CD4-positive, alpha-beta T cell treated with Interleukin-6 for 4 hours (primary cell): ENCODE measurements around the gene ASAP3.
"Not testable (repeated sequence)": the region's sequence is repeated elsewhere in the genome, so short reads cannot be mapped to it uniquely, and the experiment has no call there.

Source experiments
- DNase-seq: peaks from one replicate; pipeline ENCODE4 v3.0.0-alpha.2; 2020; ENCODE audit warnings: mixed read lengths

The ASAP3 gene

DNA sequence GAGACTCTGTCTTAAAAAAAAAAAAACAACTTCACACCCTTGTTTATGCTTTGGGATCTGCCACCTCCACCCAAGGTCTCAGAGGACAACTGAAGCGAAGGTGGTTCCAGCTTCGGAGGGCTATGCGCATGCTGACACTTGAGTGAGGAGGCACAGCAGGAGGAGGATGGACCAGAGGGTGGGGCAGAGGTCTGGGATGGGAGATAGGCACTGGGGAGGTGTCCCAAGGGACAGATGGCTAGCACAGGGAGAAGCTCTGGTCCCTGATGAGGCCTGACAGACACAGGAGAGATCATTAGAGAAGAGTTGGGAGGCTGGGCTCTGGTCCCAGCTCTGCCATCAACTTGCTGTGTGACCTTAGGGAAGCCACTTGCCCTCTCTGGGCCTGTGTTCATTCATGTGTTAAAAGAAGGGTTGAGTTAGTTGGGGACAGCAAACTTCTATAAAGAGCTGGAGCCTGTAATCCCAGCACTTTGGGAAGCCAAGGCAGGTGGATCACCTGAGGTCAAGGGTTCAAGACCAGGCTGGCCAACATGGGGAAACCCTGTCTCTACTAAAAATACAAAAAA, 30.2 kb upstream of the ASAP3 start:
- DNase-seq = no peak

DNA sequence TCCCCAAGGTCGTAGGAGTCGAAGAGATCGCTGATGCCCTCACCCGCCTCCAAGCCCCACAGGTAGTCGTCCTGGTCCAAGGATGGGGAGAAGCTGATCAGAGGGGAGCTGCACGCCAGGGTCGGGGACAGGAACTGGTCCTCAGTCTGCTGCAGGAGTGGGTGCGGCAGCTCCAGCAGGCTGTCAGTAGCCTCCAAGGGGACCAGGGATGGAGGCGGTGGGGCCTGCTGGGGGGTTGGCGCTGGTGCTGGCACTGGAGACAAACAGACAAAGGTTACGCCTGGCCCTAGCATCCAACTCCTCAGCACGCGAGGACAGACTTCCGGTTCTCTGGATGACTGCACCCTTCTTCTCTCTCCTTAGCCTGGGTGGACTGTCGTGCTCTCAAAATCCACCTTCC, 25.9 kb upstream of the ASAP3 start:
- DNase-seq = no peak

DNA sequence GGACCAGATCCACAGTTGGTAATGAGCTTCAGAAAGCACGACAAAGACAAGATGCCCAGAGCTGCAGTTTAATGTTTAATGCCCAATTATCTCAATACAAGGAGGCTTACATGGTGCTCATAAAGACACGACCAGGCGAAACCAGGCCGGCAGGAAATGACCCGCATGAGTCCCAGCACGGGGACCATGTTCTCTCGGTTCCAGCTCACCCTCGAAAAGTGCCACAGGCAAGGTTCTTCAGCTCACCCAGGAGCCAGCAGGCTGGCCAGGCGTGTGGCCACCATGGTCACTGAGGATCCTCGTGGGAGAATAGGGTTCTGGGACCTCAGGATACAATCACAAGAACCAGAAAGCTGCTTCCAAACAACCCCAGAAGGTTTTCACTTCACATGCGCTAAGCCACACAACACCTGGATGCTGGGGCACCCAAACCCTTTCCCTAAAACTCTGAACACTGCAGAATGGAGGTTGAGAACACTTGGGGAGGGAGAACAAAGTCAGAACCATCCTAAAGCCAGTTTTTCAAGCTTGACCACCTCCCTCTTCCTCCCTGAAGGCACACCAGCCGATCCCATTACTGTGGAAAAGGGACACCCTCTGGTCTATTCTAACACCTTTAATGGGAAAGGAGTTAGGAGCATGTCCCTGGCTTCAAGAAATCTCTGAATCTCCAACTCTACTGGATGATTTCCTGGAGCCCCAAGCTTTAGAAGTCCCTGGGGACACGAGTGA, 22.6 kb upstream of the ASAP3 start:
- no peak for DNase-seq

DNA sequence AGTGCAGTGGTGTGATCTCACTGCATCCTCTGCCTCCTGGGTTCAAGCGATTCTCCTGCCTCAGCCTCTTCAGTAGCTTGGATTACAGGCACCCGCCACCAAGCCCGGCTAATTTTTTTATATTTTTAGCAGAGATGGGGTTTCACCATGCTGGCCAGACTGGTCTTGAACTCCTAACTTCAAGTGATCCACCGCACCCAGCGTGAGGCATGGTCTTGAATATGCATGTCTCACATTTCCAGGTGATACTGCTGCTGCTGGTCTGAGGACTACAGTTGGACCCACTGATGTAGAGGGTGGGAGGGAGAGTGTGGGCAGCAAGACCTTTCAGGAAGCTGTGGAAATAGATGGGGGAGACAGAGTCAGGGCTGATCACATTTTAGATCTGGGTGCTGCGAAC, 21.9 kb upstream of the ASAP3 start:
- DNase-seq = no peak

DNA sequence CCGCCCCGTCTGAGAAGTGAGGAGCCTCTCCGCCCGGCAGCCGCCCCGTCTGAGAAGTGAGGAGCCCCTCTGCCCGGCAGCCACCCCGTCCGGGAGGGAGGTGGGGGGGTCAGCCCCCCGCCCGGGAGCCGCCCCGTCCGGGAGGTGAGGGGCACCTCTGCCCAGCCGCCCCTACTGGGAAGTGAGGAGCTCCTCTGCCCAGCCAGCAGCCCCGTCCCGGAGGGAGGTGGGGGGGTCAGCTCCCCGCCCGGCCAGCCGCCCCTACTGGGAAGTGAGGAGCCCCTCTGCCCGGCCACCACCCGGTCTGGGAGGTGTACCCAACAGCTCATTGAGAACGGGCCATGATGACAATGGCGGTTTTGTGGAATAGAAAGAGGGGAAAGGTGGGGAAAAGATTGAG, 20.2 kb upstream of the ASAP3 start:
- not testable (repeated sequence) for DNase-seq

DNA sequence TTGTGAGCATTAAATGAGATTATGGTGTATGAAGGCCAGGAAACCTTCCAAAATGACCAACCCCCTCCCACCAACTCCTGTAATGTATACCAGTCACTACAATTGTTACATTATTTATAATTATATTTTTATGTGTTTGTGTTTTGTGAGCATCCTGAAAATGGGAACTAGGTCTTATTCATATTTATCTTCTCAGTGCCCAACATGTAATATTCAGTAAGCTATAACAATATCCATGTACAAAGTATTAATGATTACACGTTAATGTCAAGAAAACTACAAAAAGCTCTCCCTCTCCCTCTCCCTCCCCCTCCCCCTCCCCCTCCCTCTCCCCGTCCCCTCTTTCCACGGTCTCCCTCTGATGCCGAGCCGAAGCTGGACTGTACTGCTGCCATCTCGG, 19.0 kb upstream of the ASAP3 start:
- no peak for DNase-seq

DNA sequence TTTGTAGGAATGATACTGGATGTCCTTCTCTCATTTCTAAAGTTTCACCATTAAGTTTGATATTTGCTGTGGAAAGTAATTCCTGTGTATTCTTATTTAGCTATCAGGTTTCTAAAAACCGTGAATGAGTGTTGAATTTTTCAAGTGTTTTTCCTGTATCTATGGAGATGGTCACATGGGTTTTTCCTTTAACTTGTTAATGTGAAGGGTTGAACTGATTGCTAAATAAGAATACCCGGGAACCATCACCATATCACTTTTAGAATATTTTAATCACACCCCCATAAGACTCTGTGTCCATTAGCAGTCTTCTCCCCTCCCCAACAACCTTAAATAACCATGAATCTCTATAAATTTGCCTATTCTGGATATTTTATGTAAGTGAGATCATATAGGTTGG, 16.5 kb upstream of the ASAP3 start:
- DNase-seq = no peak

DNA sequence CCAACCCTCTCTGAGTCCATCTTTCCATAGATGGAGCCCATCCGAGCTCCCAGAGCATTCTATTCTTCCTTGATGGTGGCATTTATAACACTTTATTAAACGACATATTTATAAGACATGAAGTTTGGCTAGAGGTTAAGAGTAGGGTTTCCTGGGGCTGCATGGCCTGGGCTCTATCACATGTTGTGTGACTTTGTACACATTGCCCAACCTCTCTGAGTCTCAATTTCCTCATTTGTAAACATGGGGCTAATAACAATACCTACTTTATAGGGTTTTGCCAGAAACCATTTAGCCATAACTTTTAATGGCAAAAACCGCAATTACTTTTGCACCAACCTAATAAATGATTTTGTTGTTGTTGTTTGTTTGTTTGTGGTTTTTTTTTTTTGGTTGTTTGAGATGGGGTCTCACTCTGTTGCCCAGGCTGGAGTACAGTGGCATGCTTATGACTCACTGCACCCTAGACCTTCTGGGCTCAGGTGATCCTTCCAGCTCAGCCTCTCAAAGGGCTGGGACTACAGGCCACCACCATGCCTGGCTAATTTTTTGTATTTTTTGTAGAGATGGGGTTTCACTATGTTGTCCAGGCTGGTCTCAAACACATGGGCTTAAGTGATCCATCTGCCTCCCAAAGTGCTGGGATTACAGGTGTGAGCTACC, 13.9 kb upstream of the ASAP3 start:
- DNase-seq = no peak

DNA sequence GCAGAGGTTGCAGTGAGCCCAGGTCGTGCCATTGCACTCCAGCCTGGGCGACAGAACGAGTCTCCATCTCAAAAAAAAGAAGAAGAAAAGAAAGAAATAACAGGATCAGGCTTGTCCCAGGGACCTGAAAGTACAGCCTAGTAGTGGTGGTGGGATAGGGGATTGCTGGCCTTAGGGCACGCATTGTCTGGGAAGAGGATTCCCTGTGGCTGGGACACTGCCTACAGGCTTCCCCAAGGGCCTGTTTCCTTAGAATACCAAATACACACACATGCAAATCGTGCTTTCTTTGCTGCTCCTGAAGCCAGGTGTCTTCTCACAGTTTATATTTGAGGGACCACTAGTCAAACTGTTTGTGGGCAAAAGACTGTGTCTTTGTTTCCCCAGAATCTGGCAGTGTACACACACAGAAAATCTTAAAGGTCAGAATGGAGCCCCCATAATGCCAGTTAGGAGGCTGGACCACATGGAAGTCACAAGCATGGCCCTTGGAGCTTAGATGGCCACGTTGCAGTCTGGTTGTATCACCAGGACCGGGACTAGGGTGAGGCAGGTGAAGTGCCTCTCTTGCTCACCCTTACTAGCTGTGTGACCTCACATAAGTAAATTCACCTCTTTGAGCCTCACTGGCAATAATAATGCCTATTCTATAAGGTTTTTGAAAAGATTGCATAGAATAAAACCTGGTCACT, 12.7 kb upstream of the ASAP3 start:
- no peak for DNase-seq

DNA sequence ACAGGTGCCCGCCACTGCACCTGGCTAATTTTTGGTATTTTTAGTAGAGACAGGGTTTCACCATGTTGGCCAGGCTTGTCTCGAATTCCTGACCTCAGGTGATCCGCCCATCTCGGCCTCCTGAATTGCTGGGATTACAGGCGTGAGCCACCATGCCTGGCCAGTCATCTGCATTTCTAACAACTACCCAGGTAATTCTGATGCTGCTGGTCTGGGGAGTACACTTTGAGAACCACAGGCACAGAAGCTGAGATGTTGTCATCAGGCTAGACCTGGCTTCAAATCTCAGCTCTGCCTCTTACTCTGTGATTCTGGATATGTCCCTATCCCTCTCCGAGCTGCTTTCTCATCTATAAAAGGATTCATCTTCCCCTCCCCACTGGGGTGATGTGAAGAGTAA, 10.9 kb upstream of the ASAP3 start:
- not testable (repeated sequence) for DNase-seq

DNA sequence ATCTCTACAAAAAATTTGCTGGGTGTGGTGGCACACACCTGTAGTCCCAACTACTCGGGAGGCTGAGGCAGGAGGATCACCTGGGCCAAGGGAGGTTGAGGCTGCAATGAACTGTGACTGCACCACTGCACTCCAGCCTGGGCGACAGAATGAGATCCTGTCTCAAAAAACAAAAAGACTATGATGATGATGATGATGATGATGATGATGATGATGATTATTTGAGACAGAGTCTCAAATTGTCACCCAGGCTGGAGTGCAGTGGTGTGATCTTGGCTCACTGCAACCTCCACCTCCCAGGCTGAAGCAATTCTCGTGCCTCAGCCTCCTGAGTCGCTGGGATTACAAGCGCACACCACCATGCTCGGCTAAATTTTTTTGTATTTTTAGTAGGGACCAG, 8.8 kb upstream of the ASAP3 start:
- not testable (repeated sequence) for DNase-seq

DNA sequence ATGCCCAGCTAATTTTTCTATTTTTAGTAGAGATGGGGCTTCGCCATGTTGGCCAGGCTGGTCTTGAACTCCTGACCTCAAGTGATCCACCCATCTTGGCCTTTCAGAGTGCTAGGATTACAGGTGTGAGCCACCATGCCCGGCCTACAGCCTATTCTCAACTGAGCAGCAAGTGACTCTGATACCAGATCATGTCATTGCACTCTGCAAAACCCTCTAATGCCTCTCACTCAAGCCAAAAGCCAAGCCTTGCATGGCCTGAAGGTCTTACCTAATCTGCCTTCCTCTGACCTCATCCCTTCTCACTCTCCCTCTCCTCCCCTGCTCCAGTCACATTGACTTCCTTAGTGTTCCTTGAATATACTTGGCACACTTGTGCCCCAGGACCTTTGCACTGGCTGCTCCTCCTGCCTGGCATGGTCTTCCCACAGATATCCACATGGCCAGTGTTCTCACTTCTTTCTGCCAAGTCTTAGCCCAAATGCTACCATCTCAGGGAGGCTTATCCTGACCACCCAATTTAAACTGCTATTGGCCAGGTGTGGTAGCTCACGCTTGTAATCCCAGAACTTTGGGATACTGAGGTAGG, 8.2 kb upstream of the ASAP3 start:
- no peak for DNase-seq

DNA sequence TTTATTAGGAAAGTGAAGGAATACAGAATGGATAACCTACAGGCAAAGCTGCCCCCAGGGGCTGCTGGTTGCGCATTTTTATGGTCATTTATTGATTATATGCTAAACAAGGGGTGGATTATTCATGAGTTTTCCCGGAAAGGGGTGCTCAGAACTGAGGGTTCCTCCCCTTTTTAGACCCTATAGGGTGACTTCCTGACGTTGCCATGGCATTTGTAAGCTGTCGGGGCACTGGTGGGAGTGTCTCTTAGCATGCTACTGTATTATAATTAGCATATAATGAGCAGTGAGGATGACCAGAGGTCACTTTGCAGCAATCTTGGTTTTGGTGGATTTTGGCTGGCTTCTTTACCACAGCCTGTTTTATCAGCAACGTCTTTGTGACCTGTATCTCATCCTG, 5.9 kb upstream of the ASAP3 start:
- no peak for DNase-seq

DNA sequence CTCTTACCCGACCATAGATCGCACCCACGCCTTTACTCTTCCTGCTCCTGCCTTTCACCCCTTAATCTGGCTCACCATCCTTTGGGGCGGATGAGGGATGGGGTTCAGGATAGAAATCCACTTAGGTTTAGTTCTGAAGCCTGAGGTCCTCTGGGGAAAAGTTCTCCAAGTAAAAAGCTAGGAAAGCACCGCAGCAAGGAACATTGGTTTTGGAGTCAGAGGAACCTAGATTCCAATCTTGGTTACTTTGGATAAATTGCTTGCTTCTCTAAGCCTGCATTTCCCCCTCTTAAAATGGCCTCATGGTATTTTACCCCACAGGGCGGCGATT, 988 bp upstream of the ASAP3 start:
- DNase-seq = no peak

DNA sequence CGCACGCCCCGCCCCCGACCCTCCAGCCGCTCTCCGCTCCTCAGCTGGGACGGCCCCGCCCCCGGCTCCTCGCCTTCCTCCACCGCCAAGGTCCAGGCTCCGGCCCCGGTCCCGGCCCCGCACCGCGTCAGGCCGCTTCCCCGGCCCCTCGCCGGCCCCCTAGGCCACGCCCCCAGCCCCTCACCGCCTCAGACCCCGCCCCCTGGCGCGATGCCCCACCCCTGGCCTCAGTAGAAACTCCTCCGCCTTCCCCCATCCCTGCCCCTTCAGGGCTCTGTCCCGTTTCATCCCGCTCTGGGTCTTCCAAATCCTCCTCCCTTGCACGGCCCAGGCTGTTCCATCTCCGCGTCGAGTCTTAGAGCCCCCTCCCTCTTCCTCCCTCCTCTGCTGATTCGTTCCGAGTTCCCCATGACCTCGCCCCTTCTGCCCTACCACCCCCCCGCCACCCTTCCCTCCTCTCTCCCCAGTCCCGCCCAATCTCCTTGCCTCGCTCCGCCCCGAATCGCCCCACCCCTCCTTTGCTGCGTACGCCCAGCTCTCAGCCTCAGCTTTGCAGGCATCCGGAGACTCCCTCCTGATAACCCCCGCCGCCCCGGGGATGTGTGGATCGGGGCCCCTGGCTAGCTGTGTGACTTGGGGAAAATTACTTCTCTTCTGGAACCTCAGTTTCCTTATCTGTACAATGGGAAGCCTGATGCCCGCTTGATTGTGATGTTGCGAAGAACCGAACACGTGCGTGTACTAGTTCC, 448 bp upstream of the ASAP3 start:
- DNase-seq = peak; percentile 97

DNA sequence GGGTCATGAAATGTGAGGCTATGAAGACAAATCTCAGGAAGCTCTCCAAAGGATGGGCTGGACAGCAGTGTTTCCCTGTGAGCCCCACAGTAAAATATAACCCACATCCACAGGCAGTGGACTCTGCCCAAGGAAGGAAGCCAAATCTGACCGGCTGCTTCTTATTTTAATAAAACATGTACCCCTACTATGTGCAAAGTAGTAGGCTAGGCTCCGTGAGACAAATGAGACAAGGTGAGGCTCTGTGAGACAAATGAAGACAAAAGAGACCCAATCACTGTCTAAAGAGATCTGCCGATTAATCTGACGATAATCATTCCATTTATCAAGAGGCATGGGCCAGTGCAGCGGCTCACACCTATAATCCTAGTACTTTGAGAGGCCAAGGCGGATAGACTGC, 2.1 kb downstream of the ASAP3 start:
- DNase-seq = no peak

DNA sequence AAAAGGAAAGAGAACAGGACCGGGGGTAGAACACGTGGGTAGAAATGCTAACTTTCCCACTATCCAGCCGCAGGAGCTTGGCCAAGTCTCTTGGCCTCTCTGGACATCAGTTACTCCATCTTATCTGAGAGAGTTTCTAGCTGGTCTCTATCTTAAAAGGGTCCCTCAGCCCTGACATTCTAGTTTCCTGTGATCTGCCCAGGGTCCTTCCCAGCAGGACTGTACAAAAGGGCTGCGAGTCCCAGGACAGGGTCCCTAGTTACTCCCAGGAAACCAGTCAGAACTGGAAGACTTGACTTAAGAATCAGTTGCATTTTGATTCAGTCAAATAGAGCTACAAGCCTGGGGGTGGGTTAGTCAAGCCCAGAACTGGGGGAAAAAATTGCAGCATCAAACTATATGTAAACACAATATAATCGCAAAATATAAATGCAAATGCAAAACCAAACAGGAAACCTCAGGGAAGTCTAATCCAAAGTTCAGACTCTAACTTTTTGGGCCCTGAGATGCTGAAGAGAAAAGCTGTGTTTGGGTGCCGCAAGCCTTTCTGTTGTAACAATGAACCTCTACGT, 2.9 kb downstream of the ASAP3 start:
- no peak for DNase-seq

DNA sequence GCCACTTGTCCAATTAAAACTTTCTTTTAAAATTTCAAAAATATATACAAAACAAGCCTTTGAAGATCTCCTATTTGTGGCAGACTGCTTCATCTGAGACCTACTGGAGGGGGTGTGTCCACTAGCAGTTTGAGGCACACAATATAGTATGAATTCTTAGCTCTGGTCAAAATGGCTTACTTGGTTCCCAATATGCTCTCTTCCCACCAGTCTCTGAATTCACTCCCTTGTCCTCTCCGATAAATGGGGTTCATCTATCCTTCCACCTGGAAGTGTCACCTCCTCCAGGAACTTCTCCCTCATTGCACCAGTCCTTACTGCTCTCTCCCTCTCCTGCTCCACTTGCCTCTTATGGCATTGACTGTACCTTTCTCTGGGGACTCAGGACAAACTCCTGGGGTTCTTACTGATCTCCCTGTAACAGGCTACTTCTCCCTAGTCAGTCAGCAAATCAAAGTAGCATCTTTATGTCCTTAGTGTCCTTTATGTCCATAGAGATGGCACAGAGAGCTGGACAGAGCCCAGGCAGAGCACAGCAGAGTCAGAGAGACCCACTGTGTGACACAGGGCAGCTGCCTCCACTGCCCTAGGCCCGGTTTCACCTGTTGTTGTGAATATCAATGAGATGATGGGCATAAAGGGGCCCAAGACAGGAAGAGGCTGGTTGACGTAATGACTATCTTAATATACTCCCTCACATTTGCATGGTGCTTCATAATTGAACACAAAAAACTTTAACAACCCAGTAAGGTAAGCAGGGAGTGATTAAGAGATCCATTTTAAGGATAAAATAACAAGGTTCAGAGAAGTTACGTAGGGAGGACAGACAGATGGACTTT, 3.6 kb downstream of the ASAP3 start:
- DNase-seq = no peak

DNA sequence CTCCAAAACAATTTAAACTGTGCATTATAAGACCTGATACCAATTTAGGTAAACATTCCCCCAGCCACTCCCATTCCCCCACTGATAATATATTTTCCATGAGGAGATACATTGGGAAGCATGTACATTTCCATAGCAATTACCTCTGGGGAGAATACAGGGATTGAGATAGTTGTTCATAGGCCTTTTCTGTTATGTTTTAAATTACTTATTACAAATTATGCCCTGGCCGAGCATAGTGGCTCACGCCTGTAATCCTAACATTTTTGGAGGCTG, 4.4 kb downstream of the ASAP3 start:
- no peak for DNase-seq

DNA sequence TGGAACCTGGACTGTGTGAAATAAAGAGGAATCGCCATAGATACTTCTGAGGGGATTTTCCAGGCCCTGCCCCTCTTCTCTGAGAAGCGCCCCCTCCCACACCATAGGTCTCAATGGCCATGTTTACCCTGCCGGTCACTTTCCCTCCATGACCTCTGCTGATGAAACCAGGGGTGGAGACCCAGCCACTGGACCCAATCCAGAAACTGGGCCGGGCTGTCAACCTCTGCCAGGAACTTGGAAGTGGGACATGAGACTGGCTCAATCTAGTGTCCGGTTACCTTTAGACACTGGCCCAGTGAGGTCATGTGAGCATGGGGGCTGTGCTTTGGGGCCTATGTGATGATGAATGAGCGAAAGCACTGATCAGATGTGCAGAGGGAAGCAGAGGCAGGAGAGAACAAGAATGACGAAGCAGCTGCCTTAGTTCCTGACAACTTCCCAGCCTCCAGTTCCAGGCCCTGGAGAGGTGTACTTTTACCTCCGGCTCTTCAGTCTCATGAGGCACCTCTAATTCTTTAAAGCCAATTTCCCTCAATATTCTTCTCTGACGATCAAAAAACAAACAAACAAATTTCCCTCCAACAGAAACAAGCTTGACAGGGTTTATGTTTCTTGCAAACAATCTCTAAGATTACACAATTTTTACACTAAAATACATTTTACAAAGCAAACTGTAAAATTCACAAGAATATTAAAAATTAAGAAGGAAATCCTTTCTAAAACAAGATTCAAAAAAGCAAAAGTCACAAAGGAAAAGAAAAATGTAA, 4.9 kb downstream of the ASAP3 start:
- no peak for DNase-seq
